ENCODE measurements around the gene DBF4B.

Gene DBF4B

GRCh38 chr17:44760474-44761308, 52.2 kb downstream of the DBF4B start:
- DNase-seq: no peak

GRCh38 chr17:44761932-44762810, 53.7 kb downstream of the DBF4B start:
- no peak for DNase-seq

GRCh38 chr17:44763170-44763569, 54.7 kb downstream of the DBF4B start:
- no peak for DNase-seq

GRCh38 chr17:44765965-44766364, 57.5 kb downstream of the DBF4B start:
- DNase-seq: no peak

- DNase-seq: no peak
Observed at GRCh38 chr17:44766409-44767038, 58.1 kb downstream of the DBF4B start.

GRCh38 chr17:44767493-44767892, 59.0 kb downstream of the DBF4B start:
- no peak for DNase-seq

- DNase-seq: no peak
Observed at GRCh38 chr17:44768505-44769142, 60.2 kb downstream of the DBF4B start.

GRCh38 chr17:44769230-44769629, 60.8 kb downstream of the DBF4B start:
- DNase-seq: no peak

- no peak for DNase-seq
Observed at GRCh38 chr17:44769647-44770084, 61.2 kb downstream of the DBF4B start.

- no peak for DNase-seq
Observed at GRCh38 chr17:44770166-44770925, 61.9 kb downstream of the DBF4B start.

GRCh38 chr17:44772308-44773045, 64.0 kb downstream of the DBF4B start:
- no peak for DNase-seq

GRCh38 chr17:44773140-44773539, 64.7 kb downstream of the DBF4B start:
- no peak for DNase-seq

GRCh38 chr17:44774271-44775135, 66.0 kb downstream of the DBF4B start:
- DNase-seq: peak; percentile 75

- peak; percentile 95 for DNase-seq
Observed at GRCh38 chr17:44775136-44775837, 66.8 kb downstream of the DBF4B start.

- DNase-seq: no peak
Observed at GRCh38 chr17:44775838-44776621, 67.6 kb downstream of the DBF4B start.

- DNase-seq: no peak
Observed at GRCh38 chr17:44776628-44777393, 68.3 kb downstream of the DBF4B start.

- no peak for DNase-seq
Observed at GRCh38 chr17:44777394-44778348, 69.2 kb downstream of the DBF4B start.
